Activated T-helper 2 cell treated with anti-CD3 and anti-CD28 coated beads, Interferon-gamma antibody, Interleukin-2, Interleukin-4, amounts not matched to agents 10 μg/mL and 5 μg/mL and 100 μg/mL, durations not matched to agents 14 hours and 24 hours and 36 hours (primary cell): ENCODE results near the gene DAG1. TPM values are rescaled to one million over a fixed set of nuclear protein-coding genes. Genes with fewer than 3 reads are reported as not detected.
"Not testable (repeated sequence)": the region's sequence is repeated elsewhere in the genome, so short reads cannot be mapped to it uniquely, and the experiment has no call there.

Experiments used
- DNase-seq: peaks from one replicate; pipeline ENCODE4 v3.0.0; 2021; ENCODE audit warnings: low spot score
- H3K27ac Mint-ChIP-seq: one replicate; pipeline ENCODE4 v1.8.0; 2021; ENCODE audit warnings: mixed read lengths
- H3K27me3 Mint-ChIP-seq: one replicate; pipeline ENCODE4 v1.8.0; 2021; ENCODE audit warnings: low read depth, mixed read lengths
- H3K36me3 Mint-ChIP-seq: one replicate; pipeline ENCODE4 v1.8.0; 2021; ENCODE audit warnings: low read depth, mixed read lengths
- H3K4me1 Mint-ChIP-seq: one replicate; pipeline ENCODE4 v1.8.0; 2021; ENCODE audit warnings: low read depth, mixed read lengths
- H3K4me3 Mint-ChIP-seq: one replicate; pipeline ENCODE4 v1.8.0; 2021; ENCODE audit warnings: low read depth, mild to moderate bottlenecking, moderate library complexity, mixed read lengths
- H3K9me3 Mint-ChIP-seq: one replicate; pipeline ENCODE4 v1.8.0; 2021; ENCODE audit warnings: mixed read lengths
- intact Hi-C: fragments of 100-400 bp; cut with micrococcal nuclease; formaldehyde crosslinking; loops from one replicate; pipeline ENCODE4 v1.15.1; 2023
- total RNA-seq: library from RNA; stranded (reverse); gene quantifications from 2 replicates; pipeline ENCODE4 v1.2.3, GENCODE V29; 2022

Gene DAG1
- total RNA-seq, 1 donor from 2014 or later: 17.0 TPM

- no peaks in the 10 kb centered on the region for H3K27me3 Mint-ChIP-seq
Observed at GRCh38 chr3:49484471-49484870, 14.4 kb downstream of the DAG1 start.

GRCh38 chr3:49489247-49489646, 19.2 kb downstream of the DAG1 start:
- Mint-ChIP-seq H3K27me3 (no peaks in the 10 kb centered on the region), H3K36me3 (peaks cover 22% of the 10 kb centered on the region), H3K4me1 (peaks cover 3% of the 10 kb centered on the region), H3K9me3 (no peaks in the 10 kb centered on the region), H3K27ac (no peak overlapping the region), H3K4me3 (no peak overlapping the region)
- intact Hi-C loops: no loop called here
- no peak for DNase-seq

More at GRCh38 chr3:49484471-49484870, 14.4 kb downstream of the DAG1 start:
- Mint-ChIP-seq H3K36me3 (peaks cover 25% of the 10 kb centered on the region), H3K9me3 (no peaks in the 10 kb centered on the region), H3K27ac (no peak overlapping the region), H3K4me3 (no peak overlapping the region), H3K4me1 (no peaks in the 10 kb centered on the region)
- intact Hi-C loops: no loop called here
- no peak for DNase-seq

GRCh38 chr3:49492969-49493368, 22.9 kb downstream of the DAG1 start:
- Mint-ChIP-seq H3K27me3 (no peaks in the 10 kb centered on the region), H3K4me1 (peaks cover 9% of the 10 kb centered on the region), H3K9me3 (no peaks in the 10 kb centered on the region), H3K4me3 (no peak overlapping the region), H3K27ac (no peak overlapping the region), H3K36me3 (peaks cover 21% of the 10 kb centered on the region)
- no peak for DNase-seq
- intact Hi-C loops: no loop called here

GRCh38 chr3:49493901-49494300, 23.8 kb downstream of the DAG1 start:
- H3K27me3 Mint-ChIP-seq: no peaks in the 10 kb centered on the region
- intact Hi-C loops: no loop called here
- no peaks in the 10 kb centered on the region for H3K9me3 Mint-ChIP-seq
- H3K27ac Mint-ChIP-seq: no peak overlapping the region
- H3K36me3 Mint-ChIP-seq: peaks cover 16% of the 10 kb centered on the region
- peaks cover 11% of the 10 kb centered on the region for H3K4me1 Mint-ChIP-seq
- DNase-seq: no peak
- no peak overlapping the region for H3K4me3 Mint-ChIP-seq

- H3K27me3 Mint-ChIP-seq: no peaks in the 10 kb centered on the region
- H3K4me1 Mint-ChIP-seq: peaks cover 11% of the 10 kb centered on the region
- DNase-seq: no peak
- intact Hi-C loops: no loop called here
- no peaks in the 10 kb centered on the region for H3K9me3 Mint-ChIP-seq
- no peak overlapping the region for H3K27ac Mint-ChIP-seq
- peaks cover 6% of the 10 kb centered on the region for H3K36me3 Mint-ChIP-seq
- no peak overlapping the region for H3K4me3 Mint-ChIP-seq
Observed at GRCh38 chr3:49495023-49495422, 25.0 kb downstream of the DAG1 start.

- H3K4me1 Mint-ChIP-seq: peaks cover 19% of the 10 kb centered on the region
- intact Hi-C loops, H3K27me3 Mint-ChIP-seq, H3K27ac Mint-ChIP-seq, DNase-seq, H3K9me3 Mint-ChIP-seq, H3K4me3 Mint-ChIP-seq: not testable (repeated sequence)
- H3K36me3 Mint-ChIP-seq: peaks cover 14% of the 10 kb centered on the region
Observed at GRCh38 chr3:49496845-49497244, 26.8 kb downstream of the DAG1 start.

- peaks cover 20% of the 10 kb centered on the region for H3K36me3 Mint-ChIP-seq
- H3K27ac Mint-ChIP-seq: no peak overlapping the region
- intact Hi-C loops: no loop called here
- no peak overlapping the region for H3K4me3 Mint-ChIP-seq
- H3K4me1 Mint-ChIP-seq: peaks cover 21% of the 10 kb centered on the region
- no peaks in the 10 kb centered on the region for H3K27me3 Mint-ChIP-seq
- no peaks in the 10 kb centered on the region for H3K9me3 Mint-ChIP-seq
- no peak for DNase-seq
Observed at GRCh38 chr3:49497606-49498005, 27.5 kb downstream of the DAG1 start.

GRCh38 chr3:49498239-49498638, 28.2 kb downstream of the DAG1 start:
- peaks cover 21% of the 10 kb centered on the region for H3K4me1 Mint-ChIP-seq
- intact Hi-C loops: no loop called here
- DNase-seq: no peak
- H3K27me3 Mint-ChIP-seq: no peaks in the 10 kb centered on the region
- no peak overlapping the region for H3K4me3 Mint-ChIP-seq
- H3K9me3 Mint-ChIP-seq: no peaks in the 10 kb centered on the region
- no peak overlapping the region for H3K27ac Mint-ChIP-seq
- H3K36me3 Mint-ChIP-seq: peaks cover 24% of the 10 kb centered on the region

- DNase-seq: no peak
- intact Hi-C loops: no loop called here
- H3K4me1 Mint-ChIP-seq: peaks cover 24% of the 10 kb centered on the region
- H3K4me3 Mint-ChIP-seq: no peak overlapping the region
- no peaks in the 10 kb centered on the region for H3K27me3 Mint-ChIP-seq
- H3K27ac Mint-ChIP-seq: no peak overlapping the region
- H3K9me3 Mint-ChIP-seq: no peaks in the 10 kb centered on the region
- H3K36me3 Mint-ChIP-seq: peaks cover 27% of the 10 kb centered on the region
Observed at GRCh38 chr3:49498648-49499047, 28.6 kb downstream of the DAG1 start.

GRCh38 chr3:49500205-49500731, 30.2 kb downstream of the DAG1 start:
- Mint-ChIP-seq H3K27me3 (no peaks in the 10 kb centered on the region), H3K4me3 (no peak overlapping the region), H3K27ac (peak overlapping the region; percentile 10), H3K9me3 (no peaks in the 10 kb centered on the region), H3K4me1 (peaks cover 20% of the 10 kb centered on the region), H3K36me3 (peaks cover 27% of the 10 kb centered on the region)
- DNase-seq: no peak
- intact Hi-C loops: no loop called here

- no peak for DNase-seq
- H3K27me3 Mint-ChIP-seq: no peaks in the 10 kb centered on the region
- peak overlapping the region; percentile 10 for H3K27ac Mint-ChIP-seq
- H3K4me3 Mint-ChIP-seq: no peak overlapping the region
- H3K36me3 Mint-ChIP-seq: peaks cover 27% of the 10 kb centered on the region
- intact Hi-C loops: no loop called here
- no peaks in the 10 kb centered on the region for H3K9me3 Mint-ChIP-seq
- peaks cover 20% of the 10 kb centered on the region for H3K4me1 Mint-ChIP-seq
Observed at GRCh38 chr3:49500732-49501609, 30.9 kb downstream of the DAG1 start.

GRCh38 chr3:49501842-49502241, 31.8 kb downstream of the DAG1 start:
- H3K4me1 Mint-ChIP-seq: peaks cover 20% of the 10 kb centered on the region
- no peaks in the 10 kb centered on the region for H3K9me3 Mint-ChIP-seq
- no peak overlapping the region for H3K27ac Mint-ChIP-seq
- H3K27me3 Mint-ChIP-seq: no peaks in the 10 kb centered on the region
- intact Hi-C loops: no loop called here
- no peak overlapping the region for H3K4me3 Mint-ChIP-seq
- H3K36me3 Mint-ChIP-seq: peaks cover 27% of the 10 kb centered on the region
- DNase-seq: no peak

GRCh38 chr3:49506906-49507305, 36.8 kb downstream of the DAG1 start:
- Mint-ChIP-seq H3K4me1 (peaks cover 7% of the 10 kb centered on the region), H3K36me3 (peaks cover 32% of the 10 kb centered on the region), H3K27me3 (no peaks in the 10 kb centered on the region), H3K4me3 (no peak overlapping the region), H3K9me3 (no peaks in the 10 kb centered on the region), H3K27ac (no peak overlapping the region)
- DNase-seq: no peak
- intact Hi-C loops: no loop called here
